Osteocyte (in vitro differentiated cells): ENCODE results near the gene B3GAT1. TPM values are rescaled to one million over a fixed set of nuclear protein-coding genes. Genes with fewer than 3 reads are reported as not detected.

Experiments used
- DNase-seq: peaks from one replicate; pipeline ENCODE4 v3.0.0; 2021; ENCODE audit warnings: mixed read lengths; ENCODE audit not compliant: unreplicated experiment; ENCODE audit errors: extremely low spot score
- H3K27ac Mint-ChIP-seq: one replicate; pipeline ENCODE4 v1.8.0; 2021; ENCODE audit warnings: mild to moderate bottlenecking, mixed read lengths; ENCODE audit not compliant: unreplicated experiment
- H3K27me3 Mint-ChIP-seq: one replicate; pipeline ENCODE4 v1.8.0; 2021; ENCODE audit warnings: mixed read lengths; ENCODE audit not compliant: unreplicated experiment
- H3K36me3 Mint-ChIP-seq: one replicate; pipeline ENCODE4 v1.8.0; 2021; ENCODE audit warnings: mixed read lengths; ENCODE audit not compliant: unreplicated experiment
- H3K4me1 Mint-ChIP-seq: one replicate; pipeline ENCODE4 v1.8.0; 2021; ENCODE audit warnings: mixed read lengths; ENCODE audit not compliant: unreplicated experiment
- H3K4me3 Mint-ChIP-seq: one replicate; pipeline ENCODE4 v1.8.0; 2021; ENCODE audit warnings: mild to moderate bottlenecking, moderate library complexity, mixed read lengths; ENCODE audit not compliant: unreplicated experiment
- H3K9me3 Mint-ChIP-seq: one replicate; pipeline ENCODE4 v1.8.0; 2021; ENCODE audit warnings: mixed read lengths; ENCODE audit not compliant: unreplicated experiment
- total RNA-seq: library from RNA; stranded (reverse); gene quantifications from 2 replicates; pipeline ENCODE4 v1.2.1, GENCODE V29; 2021
- TF ChIP-seq, protein P1 (sequence below): fragments of 200-600 bp; sonication (generic); IDR thresholded peaks from 2 replicates; pipeline ENCODE4 v1.5.0; 2021; ENCODE audit warnings: antibody characterized with exemption, mild to moderate bottlenecking, moderate library complexity

The B3GAT1 gene
- total RNA-seq, 1 donor from 2014 or later: 2.4 TPM

GRCh38 chr11:134385774-134386565 is 26.1 kb downstream of the B3GAT1 start:
- DNase-seq: no peak
- H3K4me3 Mint-ChIP-seq: no peak overlapping the region
- H3K36me3 Mint-ChIP-seq: no peaks in the 10 kb centered on the region
- TF ChIP-seq, protein P1, sequence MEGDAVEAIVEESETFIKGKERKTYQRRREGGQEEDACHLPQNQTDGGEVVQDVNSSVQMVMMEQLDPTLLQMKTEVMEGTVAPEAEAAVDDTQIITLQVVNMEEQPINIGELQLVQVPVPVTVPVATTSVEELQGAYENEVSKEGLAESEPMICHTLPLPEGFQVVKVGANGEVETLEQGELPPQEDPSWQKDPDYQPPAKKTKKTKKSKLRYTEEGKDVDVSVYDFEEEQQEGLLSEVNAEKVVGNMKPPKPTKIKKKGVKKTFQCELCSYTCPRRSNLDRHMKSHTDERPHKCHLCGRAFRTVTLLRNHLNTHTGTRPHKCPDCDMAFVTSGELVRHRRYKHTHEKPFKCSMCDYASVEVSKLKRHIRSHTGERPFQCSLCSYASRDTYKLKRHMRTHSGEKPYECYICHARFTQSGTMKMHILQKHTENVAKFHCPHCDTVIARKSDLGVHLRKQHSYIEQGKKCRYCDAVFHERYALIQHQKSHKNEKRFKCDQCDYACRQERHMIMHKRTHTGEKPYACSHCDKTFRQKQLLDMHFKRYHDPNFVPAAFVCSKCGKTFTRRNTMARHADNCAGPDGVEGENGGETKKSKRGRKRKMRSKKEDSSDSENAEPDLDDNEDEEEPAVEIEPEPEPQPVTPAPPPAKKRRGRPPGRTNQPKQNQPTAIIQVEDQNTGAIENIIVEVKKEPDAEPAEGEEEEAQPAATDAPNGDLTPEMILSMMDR: no peak
- no peaks in the 10 kb centered on the region for H3K27me3 Mint-ChIP-seq
- H3K4me1 Mint-ChIP-seq: no peaks in the 10 kb centered on the region
- no peak overlapping the region for H3K27ac Mint-ChIP-seq
- no peaks in the 10 kb centered on the region for H3K9me3 Mint-ChIP-seq

DNA sequence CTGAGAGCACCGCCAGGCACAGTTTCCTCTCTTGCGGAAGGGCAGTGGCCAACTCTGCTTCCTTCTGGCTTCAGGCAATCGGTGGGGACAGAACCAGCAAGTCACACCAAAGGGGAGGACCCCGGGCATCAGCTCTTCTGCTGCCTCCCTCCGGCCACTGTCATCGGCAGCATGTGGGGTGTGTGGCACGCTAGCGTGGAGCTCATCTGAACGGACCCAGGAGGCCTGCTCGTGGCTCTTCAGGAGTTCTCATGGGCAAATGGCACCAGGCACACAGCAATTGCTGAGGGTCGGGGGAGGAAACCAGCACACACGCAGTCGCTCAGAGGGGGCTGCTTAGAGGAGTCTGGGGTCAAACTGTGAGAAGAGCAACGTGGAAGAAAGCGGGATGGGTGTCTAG is 26.9 kb downstream of the B3GAT1 start:
- H3K27ac Mint-ChIP-seq: no peak overlapping the region
- no peak for DNase-seq
- no peaks in the 10 kb centered on the region for H3K9me3 Mint-ChIP-seq
- TF ChIP-seq, protein P1: no peak
- no peaks in the 10 kb centered on the region for H3K36me3 Mint-ChIP-seq
- H3K4me3 Mint-ChIP-seq: no peak overlapping the region
- no peaks in the 10 kb centered on the region for H3K4me1 Mint-ChIP-seq
- no peaks in the 10 kb centered on the region for H3K27me3 Mint-ChIP-seq

DNA sequence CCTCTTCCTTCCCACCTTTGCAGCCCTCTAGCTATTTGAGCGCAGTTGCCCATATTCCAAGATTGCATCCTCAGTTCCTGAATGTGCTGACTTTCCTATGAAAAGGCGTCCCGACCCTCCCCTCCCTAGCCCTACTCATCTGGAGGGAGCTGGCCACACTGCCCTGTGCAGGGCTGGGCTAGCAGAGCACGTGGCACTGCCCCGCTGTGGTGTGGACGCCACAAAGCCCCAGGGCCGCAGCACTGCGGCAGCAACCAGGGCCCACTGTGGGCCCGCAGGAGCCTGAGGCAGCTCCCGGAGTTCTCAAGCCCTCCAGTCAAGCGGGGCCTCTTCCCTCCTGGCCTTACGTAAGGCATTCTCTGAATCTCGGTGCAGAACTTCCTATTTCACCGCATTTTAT is 27.6 kb downstream of the B3GAT1 start:
- H3K27ac Mint-ChIP-seq: no peak overlapping the region
- no peak for DNase-seq
- TF ChIP-seq, protein P1: no peak
- H3K27me3 Mint-ChIP-seq: no peaks in the 10 kb centered on the region
- H3K9me3 Mint-ChIP-seq: no peaks in the 10 kb centered on the region
- H3K36me3 Mint-ChIP-seq: no peaks in the 10 kb centered on the region
- H3K4me1 Mint-ChIP-seq: no peaks in the 10 kb centered on the region
- H3K4me3 Mint-ChIP-seq: no peak overlapping the region

GRCh38 chr11:134383576-134384221 is 28.3 kb downstream of the B3GAT1 start:
- no peaks in the 10 kb centered on the region for H3K9me3 Mint-ChIP-seq

GRCh38 chr11:134382830-134383229 is 29.2 kb downstream of the B3GAT1 start:
- no peak for DNase-seq
- Mint-ChIP-seq H3K27me3 (no peaks in the 10 kb centered on the region), H3K4me3 (no peak overlapping the region), H3K4me1 (no peaks in the 10 kb centered on the region), H3K27ac (no peak overlapping the region), H3K9me3 (no peaks in the 10 kb centered on the region), H3K36me3 (no peaks in the 10 kb centered on the region)
- TF ChIP-seq, protein P1: no peak

More at GRCh38 chr11:134383576-134384221, 28.3 kb downstream of the B3GAT1 start:
- H3K4me3 Mint-ChIP-seq: no peak overlapping the region
- no peak for DNase-seq
- TF ChIP-seq, protein P1: no peak
- no peak overlapping the region for H3K27ac Mint-ChIP-seq
- no peaks in the 10 kb centered on the region for H3K27me3 Mint-ChIP-seq
- no peaks in the 10 kb centered on the region for H3K36me3 Mint-ChIP-seq
- no peaks in the 10 kb centered on the region for H3K4me1 Mint-ChIP-seq
